GM21526 (cell line): ENCODE measurements around the gene OR2M3.
A peak's percentile ranks its signal among the peaks of the same experiment; 100 is the strongest.
"Not testable (repeated sequence)": the region's sequence is repeated elsewhere in the genome, so short reads cannot be mapped to it uniquely, and the experiment has no call there.

Source experiments
- ATAC-seq: cut with Tn5 transposase; IDR thresholded peaks from one replicate; pipeline ENCODE4 v1.9.1; 2021; ENCODE audit warnings: moderate library complexity; ENCODE audit not compliant: unreplicated experiment, low FRiP score

OR2M3 gene

GRCh38 chr1:248196965-248197364 is at the start of gene OR2M3:
TSS of gene OR2M3 (plus strand) at chr1:248197265. CDS start at chr1:248203068, 5,803 bp downstream.
- no peak for ATAC-seq

- ATAC-seq, result no peak
Measured at GRCh38 chr1:248152056-248152827, 44.8 kb upstream of the OR2M3 start.

GRCh38 chr1:248155927-248156326 is 41.1 kb upstream of the OR2M3 start:
- ATAC-seq, result no peak

- no peak for ATAC-seq
Measured at GRCh38 chr1:248158758-248159157, 38.3 kb upstream of the OR2M3 start.

GRCh38 chr1:248164031-248164430 is 33.0 kb upstream of the OR2M3 start:
- ATAC-seq, result no peak

GRCh38 chr1:248165186-248165585 is 31.9 kb upstream of the OR2M3 start:
- ATAC-seq, result no peak

GRCh38 chr1:248174521-248174920 is 22.5 kb upstream of the OR2M3 start, which contains the start of gene OR2M2:
TSS of gene OR2M2 (plus strand) at chr1:248174821. CDS start at chr1:248179986, 5,165 bp downstream.
- no peak for ATAC-seq

GRCh38 chr1:248183996-248184395 is 13.1 kb upstream of the OR2M3 start:
- no peak for ATAC-seq

- no peak for ATAC-seq
Measured at GRCh38 chr1:248187363-248187762, 9.7 kb upstream of the OR2M3 start.

- no peak for ATAC-seq
Measured at GRCh38 chr1:248189026-248189425, 8.0 kb upstream of the OR2M3 start.

GRCh38 chr1:248194117-248194516 is 2.9 kb upstream of the OR2M3 start:
- no peak for ATAC-seq

GRCh38 chr1:248215880-248216279 is 18.8 kb downstream of the OR2M3 start:
- ATAC-seq, result no peak

GRCh38 chr1:248225537-248225936 is 28.5 kb downstream of the OR2M3 start:
- ATAC-seq, result no peak

- no peak for ATAC-seq
Measured at GRCh38 chr1:248229360-248229908, 32.4 kb downstream of the OR2M3 start.

GRCh38 chr1:248231117-248231516 is 34.1 kb downstream of the OR2M3 start, which contains the start of gene OR2M4:
TSS of gene OR2M4 (plus strand) at chr1:248231417. CDS start at chr1:248238929, 7,512 bp downstream.
- ATAC-seq, result no peak

GRCh38 chr1:248239478-248239877 is 42.4 kb downstream of the OR2M3 start:
- no peak for ATAC-seq

GRCh38 chr1:248243204-248243603 is 46.1 kb downstream of the OR2M3 start:
- ATAC-seq, result peak; percentile 84

GRCh38 chr1:248259309-248259708 is 62.2 kb downstream of the OR2M3 start:
- ATAC-seq, result not testable (repeated sequence)
